HG03064 (cell line): ENCODE results near the gene ARHGAP21.

ENCODE experiments used
- ATAC-seq: cut with Tn5 transposase; IDR thresholded peaks from one replicate; pipeline ENCODE4 v1.9.1; 2021; ENCODE audit warnings: low read depth; ENCODE audit not compliant: unreplicated experiment

Gene ARHGAP21

GRCh38 chr10:24589265-24589664 is 134.4 kb downstream of the ARHGAP21 start:
- no peak for ATAC-seq

- ATAC-seq, result no peak
Measured at GRCh38 chr10:24579906-24580305, 143.8 kb downstream of the ARHGAP21 start.

GRCh38 chr10:24579448-24579847 is 144.2 kb downstream of the ARHGAP21 start:
- no peak for ATAC-seq

DNA sequence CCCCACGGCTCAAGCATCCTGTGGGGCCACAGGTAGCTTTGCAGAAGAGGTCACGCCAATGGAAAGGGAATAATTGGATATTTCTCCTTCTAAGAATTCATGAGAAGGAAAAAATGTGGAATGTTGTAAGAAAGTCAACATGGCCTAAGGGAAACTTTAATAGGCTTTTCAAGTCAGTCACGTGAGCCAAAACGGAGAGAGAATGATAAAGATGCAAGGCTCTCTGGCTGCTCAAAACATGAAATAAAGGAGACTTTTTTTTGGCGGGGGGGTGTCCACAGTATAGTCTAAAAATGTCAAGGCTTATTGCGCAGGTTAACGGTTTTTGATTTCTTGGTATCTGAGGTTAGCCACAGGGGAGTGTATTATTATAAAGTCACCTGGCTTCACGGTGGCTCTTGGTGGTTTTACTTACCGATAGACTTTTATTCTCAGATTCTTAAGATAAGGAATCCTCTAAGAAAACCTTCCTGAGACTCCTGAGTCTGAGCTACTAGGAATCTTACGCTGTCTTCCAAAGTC is 148.1 kb downstream of the ARHGAP21 start:
- no peak for ATAC-seq

DNA sequence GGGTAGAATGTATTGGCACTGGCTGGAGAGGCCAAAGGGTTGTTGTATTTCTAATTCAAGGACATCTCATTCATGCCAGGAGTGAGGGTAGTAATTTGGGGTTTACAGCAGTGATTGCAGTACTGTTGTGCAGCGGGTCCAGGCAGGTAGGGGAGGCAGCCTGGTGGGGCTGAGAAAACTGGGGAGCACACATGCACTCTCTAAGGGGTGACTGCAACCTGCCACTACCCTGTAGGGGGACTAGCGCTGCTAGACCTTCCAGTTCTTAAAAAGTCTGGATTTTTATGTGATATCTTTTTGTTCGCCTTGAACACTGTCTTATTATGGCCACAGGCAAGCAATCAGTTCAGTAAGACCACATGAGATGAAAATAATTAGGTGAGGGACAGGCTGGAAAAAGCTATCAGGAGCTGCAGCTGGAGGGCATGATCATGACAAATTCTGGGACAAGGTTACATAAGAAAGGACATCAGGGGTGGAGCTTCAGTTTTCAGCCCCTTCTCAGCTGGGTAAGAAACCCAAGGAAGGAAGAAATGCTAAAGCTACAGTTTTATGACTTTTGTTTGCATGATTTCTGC is 149.0 kb downstream of the ARHGAP21 start:
- no peak for ATAC-seq

- ATAC-seq, result no peak
Measured at GRCh38 chr10:24574161-24574560, 149.5 kb downstream of the ARHGAP21 start.

DNA sequence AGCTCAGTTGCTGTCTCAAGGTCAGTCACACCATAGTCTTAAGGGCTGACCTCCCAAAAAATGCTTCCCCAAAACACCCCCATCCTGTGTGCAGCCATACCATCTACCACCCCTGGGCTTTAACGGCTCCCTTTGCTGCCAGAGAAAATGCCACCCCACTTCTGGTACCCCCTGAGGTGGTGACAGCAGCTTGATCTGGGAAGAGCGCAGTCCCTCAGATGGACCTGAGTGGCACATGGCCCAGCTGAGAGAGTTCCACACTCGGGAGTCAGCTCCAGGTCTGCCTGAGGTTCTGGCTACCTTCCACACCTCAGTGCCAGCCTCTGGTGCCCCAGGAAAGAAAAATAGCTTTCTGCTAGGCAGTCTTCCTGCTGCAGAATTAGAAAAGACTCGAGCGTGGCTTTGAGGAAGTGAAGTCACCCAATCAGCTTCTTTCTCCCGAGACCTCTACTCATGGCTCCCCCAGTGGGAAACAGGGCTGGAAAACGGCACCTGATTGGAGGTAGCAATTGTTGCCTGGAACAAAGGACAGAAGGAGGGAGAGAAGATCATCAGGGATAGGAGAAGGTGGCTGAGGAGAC is 151.7 kb downstream of the ARHGAP21 start:
- no peak for ATAC-seq

- ATAC-seq, result no peak
Measured at GRCh38 chr10:24570658-24571426, 152.8 kb downstream of the ARHGAP21 start.

DNA sequence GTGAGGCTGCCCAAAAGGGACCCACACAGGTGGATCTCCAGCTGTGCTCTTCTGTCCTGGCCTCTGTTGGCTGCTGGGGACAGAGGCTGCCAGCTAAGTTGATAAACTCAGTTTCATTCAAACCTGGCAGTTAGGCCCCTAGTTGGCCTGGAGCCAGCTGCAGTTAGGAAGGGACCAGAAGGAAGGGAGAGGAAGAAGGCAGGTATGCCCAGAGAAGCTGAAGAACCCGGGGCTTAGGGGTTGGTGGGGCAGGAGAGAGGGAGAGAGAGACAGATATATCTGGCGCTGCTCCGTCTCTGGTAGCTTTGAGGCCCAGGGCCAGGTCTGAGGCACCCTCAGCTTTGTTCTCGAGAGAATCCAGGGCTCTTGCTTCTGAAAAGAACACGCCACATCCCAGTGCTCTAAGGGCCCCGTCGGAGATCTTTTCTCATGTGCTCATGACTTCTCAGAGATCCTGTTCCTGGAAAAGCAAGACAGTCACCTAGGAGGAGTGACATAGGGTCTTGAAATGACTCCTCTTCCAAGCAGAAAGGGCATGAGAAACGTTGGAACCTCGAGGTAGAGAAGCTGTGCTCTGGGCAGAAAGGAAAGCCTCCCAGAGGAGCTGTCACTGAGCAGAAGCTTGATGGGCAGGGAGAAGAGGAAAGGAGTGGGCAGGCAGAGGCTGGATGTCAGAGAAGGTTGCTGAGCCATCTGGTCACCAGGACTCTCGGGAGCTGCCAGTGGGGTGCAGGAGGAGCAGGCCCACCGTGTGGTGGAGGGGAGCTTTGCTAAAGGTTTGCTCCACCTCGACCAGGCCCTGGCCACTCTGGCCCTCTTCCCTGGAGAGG is 153.6 kb downstream of the ARHGAP21 start:
- ATAC-seq, result no peak

DNA sequence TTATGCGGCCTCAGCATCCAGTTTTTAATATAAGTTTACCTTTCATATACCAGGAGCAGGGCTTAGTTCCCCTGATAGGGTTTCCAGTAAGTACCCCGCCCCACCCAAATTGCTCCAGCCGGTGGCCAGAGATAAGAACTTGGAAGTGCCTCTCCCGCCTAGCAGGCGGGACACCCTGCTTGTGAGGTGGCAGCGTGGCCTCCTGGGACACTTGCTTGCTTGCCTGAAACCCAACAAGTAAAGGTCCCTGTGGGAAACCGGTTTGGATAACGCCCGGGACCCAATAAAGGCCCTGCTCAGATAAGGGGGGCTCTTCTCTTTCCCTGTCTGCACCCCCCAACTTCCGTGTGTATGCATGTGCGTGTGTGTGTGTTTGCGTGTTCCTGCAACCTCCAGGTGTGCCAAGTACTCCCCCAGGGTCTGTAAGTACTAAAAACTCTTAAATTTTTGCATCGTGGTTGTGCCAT is 154.3 kb downstream of the ARHGAP21 start:
- no peak for ATAC-seq

GRCh38 chr10:24568042-24568441 is 155.6 kb downstream of the ARHGAP21 start:
- no peak for ATAC-seq

DNA sequence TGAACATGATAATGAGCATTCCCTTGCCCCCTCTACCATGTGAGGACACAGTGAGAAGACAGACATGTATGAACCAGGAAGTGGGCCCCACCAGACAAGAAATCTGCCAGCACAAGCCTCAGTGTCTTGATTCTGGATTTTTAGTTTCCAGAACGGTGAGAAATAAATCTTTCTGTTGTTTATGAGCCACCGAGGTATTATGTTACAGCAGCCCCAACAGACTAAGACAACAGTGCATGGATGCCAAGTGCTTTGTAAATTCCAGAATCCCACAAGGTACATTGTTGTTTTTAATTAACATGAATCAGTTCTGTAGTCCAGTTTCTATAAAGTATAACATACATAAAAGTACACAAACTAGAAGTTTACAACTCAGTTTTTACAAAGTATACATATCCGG is 162.2 kb downstream of the ARHGAP21 start:
- no peak for ATAC-seq

- no peak for ATAC-seq
Measured at GRCh38 chr10:24556750-24557742, 166.6 kb downstream of the ARHGAP21 start.

- ATAC-seq, result no peak
Measured at GRCh38 chr10:24556126-24556749, 167.4 kb downstream of the ARHGAP21 start.

DNA sequence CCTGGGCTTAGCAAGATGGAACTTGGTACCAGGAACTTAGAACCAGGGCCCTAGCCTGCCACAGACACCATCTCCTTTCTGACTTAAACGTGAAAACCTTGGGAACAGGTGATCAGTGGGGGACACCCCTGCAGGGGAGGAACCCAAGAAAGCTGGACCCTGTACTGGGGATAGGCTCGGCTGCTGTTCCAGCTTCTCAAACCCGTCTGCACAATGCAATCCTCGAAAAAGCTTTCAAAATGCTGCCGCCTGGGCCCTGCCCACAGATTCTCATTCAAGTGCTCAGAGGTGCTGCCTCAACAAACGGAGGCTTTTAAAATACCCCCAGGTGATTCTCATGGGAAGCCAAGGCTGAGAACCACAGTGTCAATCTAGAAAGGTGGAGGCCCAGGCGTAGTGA is 169.7 kb downstream of the ARHGAP21 start:
- no peak for ATAC-seq

DNA sequence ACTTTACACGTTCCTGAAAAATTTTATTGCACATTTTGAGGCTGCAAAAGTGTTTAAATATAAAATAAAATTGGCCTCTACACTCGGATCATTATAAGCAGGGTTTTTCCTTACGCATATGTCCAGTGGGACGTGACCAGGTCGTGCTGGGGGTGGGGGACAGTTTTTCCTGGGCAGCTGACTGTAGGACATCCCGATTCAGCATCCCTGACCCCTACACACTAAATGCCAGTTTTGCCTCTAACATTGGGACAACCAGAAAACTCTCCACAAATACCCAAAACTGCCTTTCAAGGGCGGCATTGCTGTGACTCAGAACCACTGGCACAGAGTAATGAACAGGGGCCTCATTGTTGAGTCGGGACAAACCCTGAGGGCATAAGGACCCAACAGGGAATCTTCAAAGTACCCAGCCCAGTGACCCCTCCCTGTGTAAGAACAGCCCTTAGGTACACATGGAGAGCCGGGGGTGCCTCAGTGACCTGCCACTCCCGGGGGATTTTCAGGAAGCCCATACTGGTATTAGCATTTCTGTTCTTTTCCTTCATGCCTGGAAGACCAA is 170.6 kb downstream of the ARHGAP21 start:
- no peak for ATAC-seq

DNA sequence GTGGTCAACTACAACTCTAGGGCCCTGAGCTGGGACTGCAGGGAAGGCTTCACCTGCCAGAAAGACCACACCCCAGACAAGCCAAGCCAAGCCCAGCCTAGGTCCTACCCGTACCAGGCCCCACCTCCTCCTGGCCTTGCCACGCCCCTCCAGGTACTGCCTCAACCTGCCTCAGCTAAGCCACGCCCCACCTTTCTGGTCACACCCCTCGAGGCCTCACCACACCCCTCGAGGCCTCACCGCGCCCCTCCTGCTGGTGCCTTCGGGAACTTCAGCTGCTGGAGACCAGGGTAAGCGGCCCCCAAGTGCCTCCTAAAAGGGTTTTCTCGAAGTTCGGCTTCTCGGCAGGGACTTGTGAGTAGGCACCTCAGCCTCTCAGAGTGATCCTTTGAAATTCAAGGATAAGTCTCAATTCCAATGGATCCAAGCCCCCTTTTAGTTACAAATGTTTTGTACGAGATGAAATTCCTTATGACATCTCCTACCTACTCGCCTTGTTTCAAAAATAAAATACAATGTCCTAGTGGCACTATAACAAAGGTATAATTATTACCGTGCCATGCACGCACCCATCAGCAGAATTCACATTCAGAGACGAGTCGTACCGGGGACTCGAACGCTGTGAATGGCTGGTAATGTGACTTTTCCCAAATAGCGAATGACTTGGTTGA is 171.2 kb downstream of the ARHGAP21 start:
- no peak for ATAC-seq

- ATAC-seq, result no peak
Measured at GRCh38 chr10:24551161-24551560, 172.5 kb downstream of the ARHGAP21 start.
